GM21717 (cell line): Measurements from ENCODE around the gene WDR54.
"Not testable (repeated sequence)": the region's sequence is repeated elsewhere in the genome, so short reads cannot be mapped to it uniquely, and the experiment has no call there.

Source experiments
- ATAC-seq: cut with Tn5 transposase; IDR thresholded peaks from one replicate; pipeline ENCODE4 v1.9.1; 2021; ENCODE audit warnings: mild to moderate bottlenecking, moderate library complexity; ENCODE audit not compliant: unreplicated experiment

The WDR54 gene

DNA sequence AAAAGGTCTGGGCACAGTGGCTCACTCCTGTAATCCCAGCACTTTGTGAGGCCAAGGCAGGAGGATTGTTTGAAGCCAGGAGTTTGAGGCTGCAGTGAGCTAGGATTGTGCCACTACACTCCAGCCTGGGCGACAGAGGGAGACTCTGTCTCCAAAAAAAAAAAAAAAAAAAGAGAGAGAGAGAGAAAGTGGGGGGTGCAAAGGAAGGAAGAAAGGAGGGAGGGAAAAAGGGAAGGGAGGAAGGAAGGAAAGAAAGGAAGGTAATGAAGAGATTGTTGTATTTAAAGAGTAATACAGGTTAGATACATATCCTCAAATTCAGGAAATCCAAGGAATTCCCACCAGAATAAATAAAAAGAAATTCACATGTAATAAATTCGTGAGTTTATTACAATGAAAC is 19.6 kb upstream of the WDR54 start:
- ATAC-seq = no peak

DNA sequence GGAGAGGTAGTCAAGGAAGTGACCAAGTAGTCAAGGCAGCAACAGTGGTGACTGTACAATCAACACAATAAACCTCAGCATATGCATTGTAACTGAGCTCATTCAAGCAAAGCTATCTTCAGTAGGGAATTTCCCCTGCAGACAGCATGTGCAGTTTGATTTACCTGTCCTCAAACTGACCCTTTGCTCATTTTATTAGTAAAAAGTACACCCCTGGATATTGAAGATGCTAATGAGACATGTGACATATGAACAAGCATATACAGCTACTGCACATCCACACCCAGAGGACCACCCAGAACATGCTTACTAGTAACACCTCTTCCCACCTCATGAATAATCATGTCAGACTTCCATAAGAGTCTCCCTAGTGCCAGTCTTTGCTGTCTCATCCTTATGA is 15.5 kb upstream of the WDR54 start:
- ATAC-seq = no peak

DNA sequence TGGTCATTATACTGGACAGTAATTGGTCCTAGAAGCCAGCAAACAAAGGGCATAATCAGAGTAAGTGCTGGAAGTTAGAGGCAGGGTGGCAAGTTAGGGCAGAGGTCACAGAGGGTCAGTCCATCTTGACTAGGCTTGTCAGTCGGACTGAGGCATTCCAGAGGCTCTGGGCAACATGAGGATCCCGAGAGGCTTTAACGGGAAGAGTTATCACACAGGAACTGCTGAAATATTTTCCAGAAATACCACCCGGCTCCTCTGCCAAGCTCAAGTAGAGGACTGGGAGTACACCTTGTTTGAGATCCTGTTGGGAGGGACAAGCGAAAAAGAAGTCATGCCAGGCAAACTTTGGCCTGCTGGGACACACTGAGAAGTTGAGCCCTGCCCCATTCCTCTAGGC is 13.8 kb upstream of the WDR54 start:
- no peak for ATAC-seq

DNA sequence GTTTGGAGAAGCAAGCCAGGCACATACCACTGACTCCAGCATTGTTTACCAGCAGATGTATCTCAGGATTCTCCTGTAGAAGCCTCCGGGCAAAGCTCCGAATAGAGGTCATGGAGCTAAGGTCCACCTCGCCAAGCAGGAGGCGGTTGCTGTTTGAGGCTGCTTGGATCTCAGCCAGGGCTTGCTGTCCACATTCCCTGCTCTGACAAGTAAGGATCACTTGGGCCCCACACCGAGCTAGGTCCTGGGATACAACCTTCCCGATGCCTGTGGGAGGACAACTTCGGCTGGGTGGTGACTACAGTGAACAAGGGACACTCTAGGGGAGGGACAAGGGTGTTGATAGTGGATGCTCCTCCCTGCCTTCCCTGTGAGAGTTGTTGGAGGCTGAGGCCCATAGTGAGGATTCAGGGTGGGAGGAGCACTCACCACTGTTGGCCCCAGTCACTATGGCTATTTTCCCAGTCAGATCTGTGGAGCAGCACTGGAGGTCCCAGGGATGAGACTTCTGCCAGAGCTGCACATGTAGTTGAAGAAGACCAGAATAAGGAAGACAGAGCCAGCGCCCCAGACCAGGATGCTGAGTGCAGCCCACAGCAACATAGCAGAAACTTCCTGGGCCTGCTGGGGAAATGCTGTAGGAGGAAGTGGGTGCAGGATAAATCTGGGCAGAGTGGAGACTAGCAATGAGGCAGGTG is 8.4 kb upstream of the WDR54 start:
- ATAC-seq = no peak

DNA sequence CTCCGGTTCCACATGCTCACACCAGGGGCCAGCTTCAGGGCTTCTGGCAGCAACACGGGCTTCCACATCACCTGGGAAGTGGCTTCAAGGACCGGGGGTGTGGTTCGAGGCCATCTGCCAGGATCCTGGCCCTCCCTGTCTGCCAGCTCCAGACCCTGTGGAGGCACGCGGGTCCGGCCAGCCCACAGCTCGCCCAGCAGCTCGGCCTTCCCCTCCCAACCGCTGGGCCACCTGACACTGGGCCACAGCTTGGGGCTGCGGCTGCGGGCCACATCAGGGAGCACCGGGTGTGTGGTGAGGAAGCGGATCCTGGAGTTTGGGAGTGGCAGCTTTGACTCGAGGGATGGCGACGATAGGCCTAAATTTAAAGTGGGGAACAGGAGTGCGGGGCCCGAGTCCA is 7.1 kb upstream of the WDR54 start:
- ATAC-seq = no peak

DNA sequence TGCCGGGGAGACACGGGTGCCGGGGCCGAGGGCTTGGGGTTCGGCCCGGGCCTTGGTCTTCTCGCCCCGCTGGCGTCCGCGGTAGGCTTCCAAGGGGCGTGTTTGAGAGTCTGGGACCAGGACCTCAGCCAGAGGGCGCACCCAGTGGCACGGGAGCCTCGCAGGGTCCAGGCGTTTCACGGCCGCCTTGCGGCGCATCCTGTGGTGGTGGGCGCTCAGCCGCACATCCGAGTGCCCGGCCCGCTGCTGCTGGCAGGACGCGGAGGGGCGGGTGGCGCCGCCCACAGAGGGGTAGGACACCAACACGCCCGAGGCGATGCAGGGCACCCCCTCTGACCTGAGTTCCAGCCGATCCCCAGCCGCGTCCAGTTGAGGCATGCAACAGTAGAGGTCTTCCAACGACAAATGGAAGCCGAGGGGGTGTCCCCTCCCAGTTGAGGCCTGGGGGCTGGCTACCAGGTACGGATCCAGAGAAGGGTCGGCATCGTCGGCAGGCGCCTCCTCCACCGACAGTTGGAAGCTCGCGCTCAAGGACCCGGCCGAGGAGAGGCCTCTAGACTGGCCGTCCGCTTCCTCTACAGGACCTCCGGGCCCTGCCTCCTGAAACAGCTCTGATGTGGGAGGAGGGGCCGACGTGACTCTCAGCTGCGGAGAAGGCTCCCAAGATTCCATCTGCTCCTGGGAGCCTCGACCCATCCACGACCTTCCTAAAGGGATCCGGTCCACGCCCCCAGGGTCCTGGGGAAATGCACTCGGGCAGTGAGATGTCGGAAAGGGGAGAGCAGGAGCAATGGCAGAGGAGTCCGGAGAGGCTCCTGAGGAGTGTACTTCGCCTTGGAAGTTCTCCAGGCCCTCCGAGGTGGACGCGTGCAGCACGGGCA is 6.4 kb upstream of the WDR54 start:
- ATAC-seq = no peak

DNA sequence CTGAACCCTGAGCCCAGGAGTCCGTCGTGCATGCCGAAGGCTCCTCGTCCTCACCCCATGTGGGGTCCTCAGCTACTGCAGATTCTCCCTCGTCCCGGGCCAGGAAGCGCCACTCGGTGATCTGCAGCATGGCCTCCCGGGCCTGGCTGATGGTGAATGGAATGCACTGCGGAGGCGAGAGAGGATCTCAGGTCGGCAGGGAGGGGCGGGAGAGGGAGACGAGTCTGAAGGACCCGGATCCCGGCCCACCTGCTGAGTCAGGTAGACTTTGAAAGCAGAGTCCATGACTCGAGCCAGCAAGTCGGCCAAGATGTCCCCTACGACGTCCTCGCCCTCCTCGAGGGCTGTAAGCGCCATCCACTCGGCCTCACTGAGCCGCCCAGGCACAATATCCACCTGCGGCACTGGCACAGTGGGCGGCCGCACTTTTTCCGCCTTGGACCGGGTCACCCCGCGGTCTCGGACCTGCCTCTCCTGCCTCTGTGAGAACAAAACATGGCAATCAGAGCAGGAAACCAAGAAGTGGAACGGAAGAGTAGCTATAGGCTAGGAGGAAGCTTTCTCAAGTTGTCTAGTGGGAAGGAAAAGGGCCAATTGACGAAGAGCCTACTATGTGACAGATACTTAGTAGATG is 5.7 kb upstream of the WDR54 start:
- no peak for ATAC-seq

DNA sequence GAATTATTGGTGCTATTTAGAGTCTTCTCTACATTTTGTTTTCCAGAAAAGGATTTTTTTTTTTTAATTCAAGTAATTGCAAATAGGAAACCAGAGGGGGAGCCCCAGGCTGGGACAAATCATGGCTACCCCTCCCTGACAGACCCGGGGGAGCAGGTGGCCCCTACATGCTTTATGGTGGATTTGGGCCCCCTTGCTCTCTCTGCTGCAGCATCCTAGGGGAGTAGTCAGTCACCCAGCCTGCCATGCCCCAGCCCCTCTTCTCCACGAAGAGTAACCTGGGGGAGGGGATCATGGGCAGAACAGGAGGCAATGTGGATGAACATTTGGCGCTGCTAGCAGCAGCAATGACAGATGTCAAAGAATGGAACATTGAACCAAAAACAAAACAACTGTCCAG is 4.8 kb upstream of the WDR54 start:
- no peak for ATAC-seq

DNA sequence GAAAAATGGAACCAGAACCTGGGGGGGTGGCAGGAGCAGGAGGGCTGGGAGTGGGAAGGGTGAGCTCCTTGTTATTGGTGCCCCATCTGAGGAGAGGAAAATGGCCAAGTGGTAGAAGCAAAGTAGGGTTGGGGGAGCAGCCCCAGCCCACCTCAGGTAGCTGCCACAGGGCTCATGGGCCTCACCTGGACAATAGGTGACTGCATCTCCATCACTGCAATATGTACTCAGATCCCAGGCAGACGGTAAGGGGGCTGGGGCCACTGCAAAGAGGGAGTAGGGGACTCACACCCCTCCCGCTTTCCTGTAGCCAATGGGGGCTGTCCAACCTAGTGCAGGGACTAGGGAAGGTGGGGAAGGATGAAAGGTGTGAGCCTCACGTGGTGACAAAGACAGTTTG is 4.3 kb upstream of the WDR54 start:
- ATAC-seq = no peak

DNA sequence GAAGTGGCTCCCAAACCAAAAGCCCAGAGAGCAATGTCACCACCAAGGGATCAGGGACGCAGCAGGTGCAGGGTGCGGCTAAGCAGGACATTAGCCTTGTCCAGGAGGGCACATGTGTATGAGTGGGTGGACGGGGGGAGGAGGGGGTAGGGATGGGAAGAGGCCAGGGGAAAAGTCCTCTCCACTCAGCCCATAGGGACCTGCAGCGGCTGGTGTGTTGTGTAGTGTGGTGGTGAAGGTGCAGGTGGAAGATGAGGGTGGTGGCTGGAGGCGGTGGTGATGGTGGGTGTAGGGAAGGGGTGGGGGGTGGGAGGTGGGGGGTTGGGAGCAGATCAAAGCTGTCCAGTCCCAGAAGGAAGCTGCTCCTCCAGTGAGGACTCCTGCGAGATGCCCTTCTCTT is 3.8 kb upstream of the WDR54 start:
- ATAC-seq = no peak

DNA sequence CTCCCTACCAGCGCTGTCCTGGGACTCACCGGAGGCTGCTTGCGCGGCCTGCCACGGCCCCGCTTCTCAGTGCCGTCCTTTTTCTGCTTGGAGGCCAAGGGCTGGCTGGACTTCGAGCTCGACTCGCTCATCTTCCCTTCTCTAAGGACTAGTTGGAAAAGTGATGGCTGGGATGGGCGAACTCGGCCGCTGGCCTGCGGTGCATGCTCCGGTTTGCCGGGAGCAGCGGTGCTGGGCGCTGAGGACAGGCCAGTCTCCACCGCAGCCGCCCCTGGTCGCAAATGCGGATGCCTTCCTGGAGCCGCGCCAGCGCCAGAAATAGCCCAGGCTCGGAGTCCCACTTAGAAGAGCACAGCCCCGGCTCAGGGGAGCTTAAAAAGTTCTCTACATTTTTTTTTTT is 3.2 kb upstream of the WDR54 start:
- no peak for ATAC-seq

DNA sequence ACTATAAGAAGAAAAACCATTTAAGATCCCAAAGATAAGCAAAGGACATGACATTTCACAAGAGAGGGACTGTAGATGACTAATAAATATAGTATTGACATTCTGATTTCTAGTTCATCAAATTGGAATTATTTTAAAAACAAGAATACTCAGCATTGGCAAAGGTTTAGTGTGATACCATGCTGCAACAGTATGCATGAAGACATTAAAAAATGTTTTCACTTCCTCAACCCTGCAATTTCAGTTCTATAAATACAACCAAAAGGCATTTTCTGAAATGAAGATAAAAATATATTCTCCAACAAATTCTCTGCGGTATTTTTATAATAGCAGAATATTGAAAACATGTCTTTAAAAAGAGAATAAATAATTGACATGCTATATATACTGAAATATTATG is 2.2 kb upstream of the WDR54 start:
- ATAC-seq = no peak

DNA sequence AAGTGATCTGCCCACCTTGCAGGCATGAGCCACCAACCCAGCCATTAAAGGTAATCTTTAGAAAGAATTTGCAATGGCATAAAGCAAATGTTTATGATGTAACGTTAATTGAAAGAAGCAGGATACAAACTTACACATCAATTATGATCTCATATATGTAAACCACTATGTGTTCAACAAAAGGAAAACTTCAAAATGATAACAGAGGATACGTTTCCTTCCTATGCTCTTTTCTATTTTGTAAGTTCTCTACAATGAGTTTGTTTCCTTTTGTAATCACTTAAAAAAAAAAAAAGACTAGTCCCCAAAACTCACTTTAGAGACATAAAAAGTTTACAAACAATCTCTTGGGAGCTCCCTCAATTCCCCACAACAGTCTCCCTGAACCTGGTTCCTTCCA is 1.5 kb upstream of the WDR54 start:
- ATAC-seq = no peak

DNA sequence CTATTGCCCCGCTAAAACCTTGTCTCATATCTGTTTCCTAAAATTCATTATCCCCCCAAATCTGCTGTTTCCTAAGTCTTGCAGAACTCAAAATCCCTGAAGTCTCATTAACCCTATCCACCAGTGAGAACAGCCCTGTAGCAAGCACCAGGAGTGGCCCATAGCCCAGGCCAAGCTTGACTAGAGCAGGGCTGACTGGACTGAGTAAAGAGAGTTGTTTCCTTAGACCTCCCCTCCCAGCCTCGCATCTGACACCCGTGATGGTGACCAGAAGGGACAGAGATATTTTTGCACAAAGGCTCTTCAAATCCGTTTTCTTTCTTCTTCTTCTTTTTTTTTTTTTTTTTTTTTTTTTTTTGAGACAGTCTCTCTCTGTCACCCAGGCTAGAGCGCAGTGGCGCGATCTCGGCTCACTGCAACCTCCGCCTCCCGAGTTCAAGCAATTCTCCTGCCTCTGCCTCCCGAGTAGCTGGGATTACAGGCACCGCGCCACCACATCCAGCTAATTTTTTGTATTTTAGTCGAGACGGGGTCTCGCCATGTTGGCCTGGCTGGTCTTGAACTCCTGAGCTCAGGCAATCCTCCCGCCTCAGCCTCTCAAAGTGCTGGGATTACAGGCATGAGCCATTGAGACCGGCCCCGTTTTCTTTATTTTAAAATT is 957 bp upstream of the WDR54 start:
- ATAC-seq = not testable (repeated sequence)

DNA sequence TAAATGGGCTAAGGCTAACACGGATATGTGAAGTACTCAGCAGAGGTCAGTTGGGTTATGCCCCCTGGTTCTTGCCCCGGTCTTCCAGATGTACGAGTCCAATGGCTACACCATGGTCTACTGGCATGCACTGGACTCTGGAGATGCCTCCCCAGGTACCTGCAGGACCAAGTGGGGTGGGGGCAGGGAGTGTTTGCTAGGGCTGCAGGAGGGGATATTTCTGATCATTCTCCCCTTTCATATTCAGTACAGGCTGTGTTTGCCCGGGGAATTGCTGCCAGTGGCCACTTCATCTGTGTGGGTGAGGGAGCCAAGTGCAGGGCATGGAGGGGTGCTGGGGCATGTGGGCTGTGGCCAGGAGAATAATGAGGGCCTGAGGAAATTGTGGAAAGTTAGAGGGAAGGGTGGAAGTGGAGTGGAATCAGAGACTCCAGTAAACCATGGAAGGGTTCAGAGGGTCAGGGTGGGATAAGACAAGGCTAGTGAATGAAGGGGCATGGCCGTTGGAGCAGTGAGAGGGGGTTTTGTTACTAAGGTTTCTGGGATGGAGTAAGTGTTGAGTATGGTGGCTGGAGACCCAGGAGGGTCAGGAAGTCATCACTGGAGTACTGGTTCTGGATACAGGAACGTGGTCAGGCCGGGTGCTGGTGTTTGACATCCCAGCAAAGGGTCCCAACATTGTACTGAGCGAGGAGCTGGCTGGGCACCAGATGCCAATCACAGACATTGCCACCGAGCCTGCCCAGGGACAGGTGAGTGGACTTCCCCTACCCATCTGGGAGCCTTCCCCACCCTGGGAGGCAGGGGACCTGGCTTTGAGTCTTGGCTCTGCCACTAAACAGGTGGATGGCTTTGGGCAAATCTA is 1.9 kb downstream of the WDR54 start:
- ATAC-seq = no peak

DNA sequence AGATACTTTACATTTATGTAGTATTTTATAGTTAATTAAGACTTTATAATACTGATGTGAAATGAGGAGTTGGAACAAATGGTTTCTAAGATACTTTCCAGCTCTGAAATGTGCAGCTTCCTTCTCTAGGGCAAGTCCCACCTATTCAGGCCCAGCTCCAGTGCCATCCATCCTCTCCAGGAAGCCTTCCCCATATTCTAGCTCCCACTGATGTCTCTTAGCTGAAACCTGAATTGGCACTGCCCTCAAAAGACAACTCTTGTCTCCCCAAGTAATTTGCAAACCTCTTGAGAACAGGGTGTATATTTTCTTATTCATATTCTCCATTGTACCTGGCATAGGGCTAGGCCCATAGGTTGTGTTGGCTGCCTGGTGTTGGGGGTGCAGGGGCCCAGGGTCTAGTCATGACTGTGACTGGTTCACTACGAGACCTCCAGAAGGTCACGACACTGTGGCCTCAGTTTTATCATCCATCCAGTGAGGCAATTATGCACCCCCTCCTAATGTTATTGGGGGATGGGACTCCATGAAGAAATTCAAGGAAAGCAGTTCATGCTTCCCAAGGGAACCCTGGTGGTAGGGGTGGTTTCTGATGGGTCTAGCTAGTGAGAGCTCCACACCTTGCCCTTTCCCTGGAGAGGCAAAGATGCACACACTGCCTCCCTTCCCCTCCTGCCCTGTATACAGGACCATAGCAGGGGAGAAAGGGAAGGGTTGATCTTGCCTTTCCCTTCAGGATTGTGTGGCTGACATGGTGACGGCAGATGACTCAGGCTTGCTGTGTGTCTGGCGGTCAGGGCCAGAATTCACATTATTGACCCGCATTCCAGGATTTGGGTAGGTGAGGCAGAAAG is 2.8 kb downstream of the WDR54 start:
- no peak for ATAC-seq

DNA sequence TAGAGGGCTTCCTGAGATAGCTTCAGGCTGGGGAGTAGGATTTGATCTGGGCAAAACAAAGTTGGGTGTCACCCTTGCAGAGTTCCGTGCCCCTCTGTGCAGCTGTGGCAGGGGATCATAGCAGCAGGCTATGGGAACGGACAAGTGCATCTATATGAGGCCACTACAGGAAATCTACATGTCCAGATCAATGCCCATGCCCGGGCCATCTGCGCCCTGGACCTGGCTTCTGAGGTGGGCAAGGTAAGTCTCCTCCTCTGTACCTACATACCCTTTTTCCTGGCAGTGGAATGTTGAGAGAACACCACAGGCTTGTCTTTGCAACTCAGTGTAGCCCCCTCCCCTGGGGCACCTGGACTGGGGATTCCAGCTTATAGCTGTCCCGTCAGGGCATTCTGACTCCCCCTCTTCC is 3.5 kb downstream of the WDR54 start:
- ATAC-seq = no peak

DNA sequence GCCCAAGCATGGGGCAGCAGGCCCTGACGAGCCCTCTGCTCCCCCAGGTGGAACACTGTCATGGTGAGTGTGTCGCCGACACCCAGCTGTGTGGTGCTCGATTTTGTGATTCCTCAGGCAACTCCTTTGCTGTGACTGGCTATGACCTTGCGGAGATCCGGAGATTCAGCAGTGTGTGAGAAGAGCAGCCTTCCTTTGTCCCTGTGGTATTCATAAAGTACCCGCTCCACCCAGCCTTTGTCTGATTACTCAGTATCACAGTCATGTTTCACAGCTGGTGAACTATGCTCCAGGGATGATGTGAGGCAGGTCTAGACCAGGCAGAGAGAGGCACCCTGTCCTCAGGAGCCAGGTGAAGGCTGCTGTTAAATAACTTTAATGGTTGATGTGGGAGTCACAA is 4.0 kb downstream of the WDR54 start:
- no peak for ATAC-seq

DNA sequence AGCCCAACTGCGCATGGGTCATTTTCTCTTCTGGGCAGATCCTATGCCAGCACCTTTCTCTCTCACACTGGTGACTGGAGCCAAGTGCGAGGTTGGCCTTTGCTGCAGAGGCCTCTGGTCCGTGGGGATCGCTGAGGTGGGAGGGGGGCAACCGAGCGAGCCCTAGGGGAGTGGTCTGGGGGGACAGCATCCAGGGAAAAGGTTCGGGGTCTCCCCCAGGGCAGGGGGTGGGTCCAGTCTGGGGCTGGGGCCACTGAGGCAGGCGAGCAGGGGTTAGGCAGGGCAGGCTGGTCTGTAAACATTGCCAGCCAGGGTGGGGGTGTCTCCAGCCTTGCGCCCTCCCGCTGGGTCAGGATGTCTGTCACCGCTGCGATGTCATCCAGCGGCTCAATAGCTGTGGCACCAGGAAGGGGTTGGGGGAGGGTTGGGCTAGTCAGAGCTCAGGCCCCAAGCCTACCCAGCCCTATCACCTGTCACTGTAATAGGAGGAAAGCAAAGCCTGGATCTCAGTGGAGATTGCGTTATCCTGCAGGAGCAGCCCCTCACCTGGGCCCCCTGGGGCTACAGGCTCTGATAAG is 4.7 kb downstream of the WDR54 start:
- ATAC-seq = no peak
